ENCODE measurements around the gene FAM210A. TPM values are rescaled to one million over a fixed set of nuclear protein-coding genes. Genes with fewer than 3 reads are reported as not detected.

Gene FAM210A
- total RNA-seq, 1 experiment from 2014 or later: 52.7 TPM

DNA sequence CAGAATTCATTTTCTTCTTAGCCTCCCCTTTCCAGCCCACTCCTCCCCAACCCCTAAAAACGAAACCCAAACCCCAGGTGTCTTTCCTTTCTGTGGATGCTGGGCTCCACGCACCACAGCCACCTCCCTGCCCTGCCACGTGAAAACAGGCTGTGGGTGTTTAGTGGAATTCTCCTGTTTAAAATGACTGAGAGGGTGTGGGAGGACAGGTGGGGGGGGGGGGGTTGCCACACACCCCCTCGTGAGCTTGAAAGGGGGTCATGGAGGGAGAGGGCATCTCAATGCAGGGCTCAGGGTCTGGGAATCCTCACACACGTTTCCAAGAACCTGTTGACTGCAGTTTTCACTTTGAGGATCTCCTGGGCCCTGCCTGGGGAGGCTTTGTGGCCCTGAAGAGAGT is 110.3 kb downstream of the FAM210A start:
- no peak overlapping the region for H3K4me2 ChIP-seq (ENCODE audit: low read length)
- H3F3A ChIP-seq (ENCODE audit: low read length, unreplicated experiment): no peaks in the 10 kb centered on the region
- no peak overlapping the region for H2AFZ ChIP-seq (ENCODE audit: low read length)
- intact Hi-C loops (cut with micrococcal nuclease): no loop called here
- DNase-seq (no peak), ATAC-seq (no peak)
- no peak overlapping the region for H3K27ac ChIP-seq (ENCODE audit: low read length)
- H3K9me3 ChIP-seq (ENCODE audit: low read length): no peaks in the 10 kb centered on the region
- BruUV-seq (replicated peaks): no TSS peak
- peaks cover 70% of the 10 kb centered on the region for H3K27me3 ChIP-seq (ENCODE audit: low read length)
- H3K9ac ChIP-seq (ENCODE audit: low read length): no peak overlapping the region
- no peaks in the 10 kb centered on the region for H3K9me2 ChIP-seq (replicated peaks; ENCODE audit: low read length)
- TF ChIP-seq EZH2 (IDR thresholded peaks at IDR 0.05; ENCODE audit: low read length, unreplicated experiment) (no peak), EZH2phosphoT487 (IDR thresholded peaks at IDR 0.05; ENCODE audit: borderline replicate concordance, low read length) (no peak)
- TF ChIP-seq, protein P1, sequence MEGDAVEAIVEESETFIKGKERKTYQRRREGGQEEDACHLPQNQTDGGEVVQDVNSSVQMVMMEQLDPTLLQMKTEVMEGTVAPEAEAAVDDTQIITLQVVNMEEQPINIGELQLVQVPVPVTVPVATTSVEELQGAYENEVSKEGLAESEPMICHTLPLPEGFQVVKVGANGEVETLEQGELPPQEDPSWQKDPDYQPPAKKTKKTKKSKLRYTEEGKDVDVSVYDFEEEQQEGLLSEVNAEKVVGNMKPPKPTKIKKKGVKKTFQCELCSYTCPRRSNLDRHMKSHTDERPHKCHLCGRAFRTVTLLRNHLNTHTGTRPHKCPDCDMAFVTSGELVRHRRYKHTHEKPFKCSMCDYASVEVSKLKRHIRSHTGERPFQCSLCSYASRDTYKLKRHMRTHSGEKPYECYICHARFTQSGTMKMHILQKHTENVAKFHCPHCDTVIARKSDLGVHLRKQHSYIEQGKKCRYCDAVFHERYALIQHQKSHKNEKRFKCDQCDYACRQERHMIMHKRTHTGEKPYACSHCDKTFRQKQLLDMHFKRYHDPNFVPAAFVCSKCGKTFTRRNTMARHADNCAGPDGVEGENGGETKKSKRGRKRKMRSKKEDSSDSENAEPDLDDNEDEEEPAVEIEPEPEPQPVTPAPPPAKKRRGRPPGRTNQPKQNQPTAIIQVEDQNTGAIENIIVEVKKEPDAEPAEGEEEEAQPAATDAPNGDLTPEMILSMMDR (conservative IDR thresholded peaks at IDR 0.05; ENCODE audit: low read depth, low read length): no peak
- no peaks in the 10 kb centered on the region for H3K36me3 ChIP-seq (ENCODE audit: low read depth, low read length)
- no peaks in the 10 kb centered on the region for H3K79me2 ChIP-seq (ENCODE audit: low read length)
- H4K20me1 ChIP-seq (ENCODE audit: low read length): no peaks in the 10 kb centered on the region
- no peak overlapping the region for H3K4me3 ChIP-seq (ENCODE audit: low read length)
- POLR2A ChIA-PET (ENCODE audit: unreplicated experiment): no interaction called here
- CTCF ChIA-PET: no interaction called here
- H3K4me1 ChIP-seq (ENCODE audit: insufficient read depth, low read length): no peaks in the 10 kb centered on the region; the same call in 1 of the 2 replicates

DNA sequence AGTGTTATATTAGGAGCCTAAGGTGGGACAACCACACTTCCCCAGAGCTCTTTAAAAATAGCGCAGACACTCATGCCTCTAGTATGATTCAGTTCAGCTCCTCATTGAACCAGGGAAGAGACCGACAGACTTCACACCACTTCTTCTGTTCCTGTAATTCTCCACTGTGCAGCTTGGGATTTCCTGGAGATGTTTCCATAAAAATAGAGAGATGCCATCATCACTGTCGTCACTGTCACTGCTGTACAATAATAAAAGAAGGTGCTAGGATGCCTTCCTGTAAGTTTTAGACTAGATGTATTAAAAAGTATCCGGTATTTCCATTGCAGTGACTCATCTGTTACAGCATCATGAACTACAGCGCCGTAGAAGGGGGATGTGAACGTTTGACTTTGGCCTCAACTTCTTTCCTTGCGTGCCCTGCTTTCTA is 110.9 kb downstream of the FAM210A start:
- intact Hi-C loops (cut with micrococcal nuclease): no loop called here
- CTCF ChIA-PET: no interaction called here
- no peaks in the 10 kb centered on the region for H3K9me2 ChIP-seq (replicated peaks; ENCODE audit: low read length)
- no peak overlapping the region for H3K9ac ChIP-seq (ENCODE audit: low read length)
- no peaks in the 10 kb centered on the region for H3K36me3 ChIP-seq (ENCODE audit: low read depth, low read length)
- H3K9me3 ChIP-seq (ENCODE audit: low read length): no peaks in the 10 kb centered on the region
- H3K27ac ChIP-seq (ENCODE audit: low read length): no peak overlapping the region
- no TSS peak for BruUV-seq (replicated peaks)
- H3K4me3 ChIP-seq (ENCODE audit: low read length): no peak overlapping the region
- no peaks in the 10 kb centered on the region for H3F3A ChIP-seq (ENCODE audit: low read length, unreplicated experiment)
- TF ChIP-seq, protein P1 (conservative IDR thresholded peaks at IDR 0.05; ENCODE audit: low read depth, low read length): no peak
- TF ChIP-seq EZH2 (IDR thresholded peaks at IDR 0.05; ENCODE audit: low read length, unreplicated experiment): no peak
- TF ChIP-seq EZH2phosphoT487 (IDR thresholded peaks at IDR 0.05; ENCODE audit: borderline replicate concordance, low read length): no peak
- no peak overlapping the region for H3K4me2 ChIP-seq (ENCODE audit: low read length)
- no peaks in the 10 kb centered on the region for H3K79me2 ChIP-seq (ENCODE audit: low read length)
- no peaks in the 10 kb centered on the region; the same call in 1 of the 2 replicates for H3K4me1 ChIP-seq (ENCODE audit: insufficient read depth, low read length)
- POLR2A ChIA-PET (ENCODE audit: unreplicated experiment): no interaction called here
- DNase-seq (no peak), ATAC-seq (no peak)
- H4K20me1 ChIP-seq (ENCODE audit: low read length): no peaks in the 10 kb centered on the region
- no peak overlapping the region for H2AFZ ChIP-seq (ENCODE audit: low read length)
- peaks cover 70% of the 10 kb centered on the region for H3K27me3 ChIP-seq (ENCODE audit: low read length)

DNA sequence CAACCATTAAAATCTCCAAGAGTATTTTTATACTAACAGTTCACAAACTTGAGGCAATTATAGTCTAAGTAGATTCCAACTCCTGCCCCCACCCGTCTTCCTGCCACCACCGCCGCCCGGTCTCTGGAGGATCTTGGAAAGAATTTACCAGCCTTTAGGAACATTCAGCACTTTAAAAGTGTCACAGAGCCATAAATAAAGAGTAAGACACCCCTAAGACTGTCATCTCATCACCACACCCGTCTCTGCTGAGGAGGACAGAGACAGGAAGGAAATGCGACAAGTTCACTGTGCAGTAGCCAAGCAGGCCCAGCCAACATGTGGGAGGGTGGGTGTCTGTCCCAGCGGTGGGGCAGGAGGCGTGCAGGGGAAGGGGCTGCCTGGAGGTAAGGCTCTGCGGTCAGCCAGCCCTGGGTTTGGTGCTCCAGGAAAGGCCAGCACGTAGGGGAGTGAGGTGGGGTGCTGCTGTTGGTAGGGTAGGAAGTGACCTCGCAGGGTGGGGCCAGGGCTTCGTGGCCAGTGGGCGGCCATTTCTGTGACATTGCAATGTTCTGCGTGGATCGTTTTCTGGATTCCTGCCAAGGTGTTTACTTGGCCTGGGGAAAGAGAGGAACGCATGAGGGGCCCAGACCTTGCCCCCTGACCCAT is 111.6 kb downstream of the FAM210A start:
- no peak for DNase-seq
- ATAC-seq: no peak
- Histone ChIP-seq H3K36me3 (ENCODE audit: low read depth, low read length) (no peaks in the 10 kb centered on the region), H3K9ac (ENCODE audit: low read length) (no peak overlapping the region), H3K4me1 (ENCODE audit: insufficient read depth, low read length) (no peaks in the 10 kb centered on the region; the same call in 1 of the 2 replicates), H2AFZ (ENCODE audit: low read length) (no peak overlapping the region), H4K20me1 (ENCODE audit: low read length) (no peaks in the 10 kb centered on the region), H3K9me3 (ENCODE audit: low read length) (no peaks in the 10 kb centered on the region), H3K79me2 (ENCODE audit: low read length) (no peaks in the 10 kb centered on the region), H3F3A (ENCODE audit: low read length, unreplicated experiment) (no peaks in the 10 kb centered on the region), H3K27me3 (ENCODE audit: low read length) (peaks cover 66% of the 10 kb centered on the region), H3K4me3 (ENCODE audit: low read length) (no peak overlapping the region), H3K9me2 (replicated peaks; ENCODE audit: low read length) (no peaks in the 10 kb centered on the region), H3K27ac (ENCODE audit: low read length) (no peak overlapping the region), H3K4me2 (ENCODE audit: low read length) (no peak overlapping the region)
- TF ChIP-seq, protein P1 (conservative IDR thresholded peaks at IDR 0.05; ENCODE audit: low read depth, low read length): no peak
- TF ChIP-seq EZH2phosphoT487 (IDR thresholded peaks at IDR 0.05; ENCODE audit: borderline replicate concordance, low read length) (no peak), EZH2 (IDR thresholded peaks at IDR 0.05; ENCODE audit: low read length, unreplicated experiment) (no peak)
- CTCF ChIA-PET: no interaction called here
- POLR2A ChIA-PET (ENCODE audit: unreplicated experiment): no interaction called here
- no TSS peak for BruUV-seq (replicated peaks)
- intact Hi-C loops (cut with micrococcal nuclease): no loop called here
